A172 (cell line): Measurements from ENCODE around the gene ERCC2. TPM values are rescaled to one million over a fixed set of nuclear protein-coding genes. Genes with fewer than 3 reads are reported as not detected.

Experiments
- DNase-seq: peaks from one replicate; pipeline ENCODE4 v3.0.0-alpha.2; 2015; ENCODE audit warnings: low spot score
- total RNA-seq: library from RNA; depleted of rRNA; stranded (reverse); fragments of >200 nt; shearing (Covaris generic); gene quantifications from 2 replicates; pipeline ENCODE4 v1.2.3, GENCODE V29; 2014; rRNA removed

ERCC2 gene
- total RNA-seq, 1 experiment from 2014 or later = 19.5 TPM

DNA sequence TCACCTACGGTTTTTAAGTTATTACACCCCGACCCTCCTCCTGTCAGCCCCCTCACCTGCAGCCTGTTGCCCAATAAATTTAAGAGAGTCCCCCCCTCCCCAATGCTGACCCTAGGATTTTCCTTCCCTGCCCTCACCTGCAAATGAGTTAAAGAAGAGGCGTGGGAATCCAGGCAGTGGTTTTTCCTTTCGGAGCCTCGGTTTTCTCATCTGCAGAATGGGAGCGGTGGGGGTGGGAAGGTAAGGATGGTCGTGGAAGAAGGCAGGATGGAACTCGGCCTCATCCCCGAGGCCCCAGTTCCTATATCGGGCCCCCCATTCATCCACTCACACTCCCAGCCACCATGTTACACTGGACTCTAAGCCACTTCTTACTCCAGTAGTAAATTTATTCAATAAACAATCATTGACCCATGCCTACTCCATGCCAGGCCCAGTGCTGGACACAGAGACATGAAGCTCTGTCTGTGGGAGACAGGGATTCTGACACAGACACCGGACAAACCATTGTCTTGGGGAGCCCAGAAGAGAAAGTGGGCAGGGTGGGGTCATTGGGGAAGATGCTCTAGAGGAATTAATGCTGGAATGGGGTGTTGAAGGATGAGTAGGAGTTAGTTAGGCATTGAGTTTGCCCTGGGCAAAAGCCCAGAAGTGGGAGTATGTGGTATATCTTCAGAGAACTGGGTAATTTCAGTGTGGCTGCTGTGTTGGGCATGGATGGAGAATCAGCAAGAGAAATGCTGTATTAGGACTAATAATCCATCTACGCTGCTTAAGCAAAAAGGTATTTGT, 66.9 kb downstream of the ERCC2 start:
- DNase-seq = no peak

DNA sequence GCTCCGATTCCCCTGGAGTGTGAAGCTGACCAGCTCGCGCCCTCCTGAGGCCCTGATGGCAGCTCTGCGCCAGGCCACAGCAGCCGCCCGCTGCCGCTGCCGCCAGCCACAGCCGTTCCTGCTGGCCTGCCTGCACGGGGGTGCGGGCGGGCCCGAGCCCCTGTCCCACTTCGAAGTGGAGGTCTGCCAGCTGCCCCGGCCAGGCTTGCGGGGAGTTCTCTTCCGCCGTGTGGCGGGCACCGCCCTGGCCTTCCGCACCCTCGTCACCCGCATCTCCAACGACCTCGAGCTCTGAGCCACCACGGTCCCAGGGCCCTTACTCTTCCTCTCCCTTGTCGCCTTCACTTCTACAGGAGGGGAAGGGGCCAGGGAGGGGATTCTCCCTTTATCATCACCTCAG, 68.0 kb downstream of the ERCC2 start:
- no peak for DNase-seq

Other genes with a start within 250 kb of the ERCC2 start
- gene NKPD1, start 209.6 kb downstream of the ERCC2 start, total RNA-seq = not detected in 2 replicates
- gene TRAPPC6A, start 192.3 kb downstream of the ERCC2 start, total RNA-seq = 6.9 TPM in 2 replicates
- 0.19 and 4.7 TPM in 2 replicates for gene BLOC1S3, start 191.8 kb downstream of the ERCC2 start, total RNA-seq
- 0.34 TPM in 1 of 2 replicates, not detected in the other for gene EXOC3L2, start 125.2 kb downstream of the ERCC2 start, total RNA-seq
- 4.6 and 5.6 TPM in 2 replicates for gene MARK4, start 119.3 kb downstream of the ERCC2 start, total RNA-seq
- not detected in 2 replicates for gene CKM, start 47.7 kb downstream of the ERCC2 start, total RNA-seq
- gene KLC3, start 29.8 kb downstream of the ERCC2 start, total RNA-seq = not detected in 2 replicates
- 19.9 and 27.8 TPM in 2 replicates for gene PPP1R13L, start 34.5 kb upstream of the ERCC2 start, total RNA-seq
- 15.2 TPM in 2 replicates for gene POLR1G, start 36.1 kb upstream of the ERCC2 start, total RNA-seq
- gene ERCC1, start 53.3 kb upstream of the ERCC2 start, total RNA-seq = 45.5 and 60.2 TPM in 2 replicates
- 0.17 TPM in 1 of 2 replicates, not detected in the other for gene FOSB, start 97.4 kb upstream of the ERCC2 start, total RNA-seq
- gene RTN2, start 126.5 kb upstream of the ERCC2 start, total RNA-seq = 3.4 and 7.7 TPM in 2 replicates
- gene PPM1N, start 127.9 kb upstream of the ERCC2 start, total RNA-seq = 0.31 and 3.6 TPM in 2 replicates
- 54.7 and 64.6 TPM in 2 replicates for gene VASP, start 136.9 kb upstream of the ERCC2 start, total RNA-seq
- 4.0 and 8.6 TPM in 2 replicates for gene OPA3, start 214.2 kb upstream of the ERCC2 start, total RNA-seq
- gene GPR4, start 231.6 kb upstream of the ERCC2 start, total RNA-seq = not detected in 2 replicates